T1000 (cell line): ENCODE data around the gene AVPR2.

ENCODE experiments used
- DNase-seq: peaks from one replicate; lab custom pipeline; 2025; ENCODE audit warnings: mixed read lengths; lab: John Stamatoyannopoulos, UW

The AVPR2 gene

GRCh38 chrX:153952373-153953026 is 48.0 kb downstream of the AVPR2 start:
- DNase-seq, result no peak

GRCh38 chrX:153953342-153953830 is 48.9 kb downstream of the AVPR2 start:
- DNase-seq, result no peak

GRCh38 chrX:153953892-153954557 is 49.6 kb downstream of the AVPR2 start:
- no peak for DNase-seq

- no peak for DNase-seq
Measured at GRCh38 chrX:153954558-153955227, 50.2 kb downstream of the AVPR2 start.

- no peak for DNase-seq
Measured at GRCh38 chrX:153955228-153955732, 50.8 kb downstream of the AVPR2 start.

- DNase-seq, result no peak
Measured at GRCh38 chrX:153956044-153956907, 51.8 kb downstream of the AVPR2 start.
